ENCODE measurements around the gene INSIG1.

The INSIG1 gene

GRCh38 chr7:155285423-155285822, 12.3 kb upstream of the INSIG1 start:
- DNase-seq (ENCODE audit: low read depth in 3 of 3) = no peak

GRCh38 chr7:155285833-155286232, 11.8 kb upstream of the INSIG1 start:
- no peak for DNase-seq (ENCODE audit: low read depth in 3 of 3)

GRCh38 chr7:155286686-155287085, 11.0 kb upstream of the INSIG1 start:
- no peak for DNase-seq (ENCODE audit: low read depth in 3 of 3)

DNA sequence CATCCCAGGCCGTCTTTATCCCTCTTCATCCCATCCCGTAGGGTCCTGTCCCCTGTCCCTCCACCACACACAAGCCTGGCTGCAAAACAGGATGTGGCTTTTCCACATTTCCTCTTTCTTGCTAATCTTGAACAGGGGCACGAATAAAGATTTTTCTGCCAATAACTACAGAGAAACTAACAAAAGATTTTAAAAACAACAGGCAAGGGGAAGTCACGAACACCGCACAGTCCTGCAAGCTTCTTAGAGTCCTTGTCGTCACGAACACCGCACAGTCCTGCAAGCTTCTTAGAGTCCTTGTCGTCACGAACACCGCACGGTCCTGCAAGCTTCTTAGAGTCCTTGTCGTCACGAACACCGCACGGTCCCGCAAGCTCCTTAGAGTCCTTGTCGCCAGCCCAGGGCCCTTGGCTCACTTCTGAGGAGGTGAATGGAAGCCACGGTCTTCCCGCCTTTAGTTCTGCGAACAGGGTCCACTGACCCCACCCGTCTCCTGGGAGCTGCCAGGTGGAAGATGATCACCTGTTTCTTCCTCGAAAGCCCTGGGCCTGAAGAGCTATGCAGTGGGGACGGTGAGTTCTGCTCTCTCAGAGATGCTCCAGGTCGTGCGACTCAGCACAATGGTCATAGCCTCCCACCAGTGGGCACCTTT, 10.3 kb upstream of the INSIG1 start:
- no peak for DNase-seq (ENCODE audit: low read depth in 3 of 3)

- DNase-seq (ENCODE audit: low read depth in 3 of 3) = no peak
These were observed 9.6 kb upstream of the INSIG1 start for GRCh38 chr7:155288055-155288454.

DNA sequence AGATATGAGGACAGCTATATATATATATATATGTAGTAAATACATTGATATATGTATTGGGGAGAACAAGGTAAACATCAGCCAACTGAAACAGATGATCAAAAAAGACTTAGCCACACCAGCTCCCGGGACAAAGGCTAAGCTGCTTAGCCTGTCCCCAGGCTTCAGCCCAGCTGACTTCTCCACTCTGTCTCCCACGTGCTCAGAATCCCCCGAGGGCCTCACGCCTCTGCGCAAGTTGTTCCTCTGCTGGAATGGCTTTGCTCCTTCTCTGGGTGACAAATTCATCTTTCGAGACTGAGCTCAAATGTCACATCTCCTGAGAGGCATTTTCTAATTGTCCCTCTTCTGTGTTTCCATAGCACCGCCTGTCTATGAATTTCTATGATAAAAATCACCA, 8.6 kb upstream of the INSIG1 start:
- DNase-seq (ENCODE audit: low read depth in 3 of 3) = no peak

GRCh38 chr7:155289949-155290501, 7.7 kb upstream of the INSIG1 start:
- DNase-seq (ENCODE audit: low read depth in 3 of 3) = no peak

DNA sequence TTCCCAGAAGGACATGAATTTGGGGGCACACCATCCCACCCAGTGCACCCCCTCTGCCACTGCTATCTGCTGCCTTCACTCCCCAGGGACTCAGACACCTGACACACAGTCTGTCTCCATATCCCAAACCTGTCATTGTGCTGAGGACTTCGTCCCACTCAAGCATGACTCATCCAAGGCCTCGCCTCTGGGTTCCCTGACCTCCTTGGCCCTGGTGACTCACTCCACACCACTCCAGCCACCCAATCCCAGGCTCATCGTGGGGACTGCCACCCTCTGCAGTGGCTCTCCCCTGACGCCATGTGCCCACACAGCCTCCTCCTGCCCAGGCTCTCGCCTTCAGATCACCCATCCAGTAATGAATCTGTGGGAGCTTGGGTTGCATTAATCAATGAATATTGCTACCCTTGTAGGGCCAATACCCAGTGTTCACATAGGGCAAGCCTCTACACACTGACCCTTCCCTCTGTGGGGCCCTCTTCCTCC, 6.6 kb upstream of the INSIG1 start:
- peak in 1 of 3 experiments; percentile 14 for DNase-seq (ENCODE audit: low read depth in 3 of 3)

DNA sequence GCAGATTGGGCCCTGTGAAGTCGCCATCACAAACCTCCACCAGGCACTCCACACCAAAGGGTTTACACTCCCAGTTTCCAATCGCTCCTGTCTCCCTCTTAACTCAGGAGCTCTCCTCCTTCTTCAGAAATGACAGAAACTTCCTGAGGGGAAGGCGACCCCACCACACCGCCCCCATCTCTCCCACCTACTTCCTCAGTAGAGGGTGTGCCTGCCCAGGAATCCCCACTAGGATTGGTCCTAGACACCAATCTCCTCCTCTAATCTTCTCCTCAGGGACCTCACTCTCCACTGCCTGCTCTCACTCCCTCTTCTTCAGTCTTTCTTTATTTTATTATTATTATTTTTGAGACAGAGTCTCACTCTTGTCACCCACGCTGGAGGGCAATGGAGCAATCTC, 5.9 kb upstream of the INSIG1 start:
- no peak for DNase-seq (ENCODE audit: low read depth in 3 of 3)

DNA sequence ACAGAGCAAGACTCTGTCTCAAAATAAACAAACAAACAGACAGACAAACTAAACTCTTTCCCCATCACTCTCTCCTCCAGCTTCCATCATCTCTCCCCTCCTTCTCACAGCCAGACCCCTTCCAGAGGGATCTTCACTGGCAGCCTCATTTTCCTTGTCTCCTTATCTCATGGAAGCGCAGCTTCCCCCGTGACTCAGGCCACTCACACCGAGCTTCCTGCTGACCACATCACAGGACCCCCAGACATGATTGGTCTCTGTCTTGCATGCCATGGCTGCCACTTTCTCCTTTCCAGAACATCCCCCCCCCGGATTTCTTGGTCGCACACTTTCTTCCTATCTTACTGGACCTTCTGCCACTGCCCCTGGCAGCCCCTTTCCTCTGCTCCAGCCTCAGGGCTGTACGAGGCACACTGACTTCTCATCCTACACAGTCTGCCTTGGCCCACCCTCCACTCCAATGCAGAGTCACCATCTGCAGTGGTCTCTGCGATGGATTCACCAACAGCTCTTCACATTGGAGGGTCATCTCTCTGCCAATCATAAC, 4.9 kb upstream of the INSIG1 start:
- no peak for DNase-seq (ENCODE audit: low read depth in 3 of 3)

GRCh38 chr7:155293721-155294510, 3.8 kb upstream of the INSIG1 start:
- DNase-seq (ENCODE audit: low read depth in 3 of 3) = no peak

DNA sequence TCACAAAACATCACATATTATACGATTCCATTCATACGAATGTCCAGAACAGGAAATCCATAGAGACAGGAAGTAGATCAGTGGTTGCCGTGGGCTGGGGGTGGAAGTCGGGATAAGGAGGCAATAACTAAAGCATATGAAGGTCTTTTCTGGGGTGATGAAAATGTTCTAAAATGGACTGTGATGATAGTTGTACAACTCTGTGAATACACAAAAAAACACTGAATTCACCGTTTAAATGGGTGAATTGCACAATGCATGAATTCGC, 3.2 kb upstream of the INSIG1 start:
- no peak for DNase-seq (ENCODE audit: low read depth in 3 of 3)

GRCh38 chr7:155295511-155295910, 2.2 kb upstream of the INSIG1 start:
- DNase-seq (ENCODE audit: low read depth in 3 of 3) = no peak

DNA sequence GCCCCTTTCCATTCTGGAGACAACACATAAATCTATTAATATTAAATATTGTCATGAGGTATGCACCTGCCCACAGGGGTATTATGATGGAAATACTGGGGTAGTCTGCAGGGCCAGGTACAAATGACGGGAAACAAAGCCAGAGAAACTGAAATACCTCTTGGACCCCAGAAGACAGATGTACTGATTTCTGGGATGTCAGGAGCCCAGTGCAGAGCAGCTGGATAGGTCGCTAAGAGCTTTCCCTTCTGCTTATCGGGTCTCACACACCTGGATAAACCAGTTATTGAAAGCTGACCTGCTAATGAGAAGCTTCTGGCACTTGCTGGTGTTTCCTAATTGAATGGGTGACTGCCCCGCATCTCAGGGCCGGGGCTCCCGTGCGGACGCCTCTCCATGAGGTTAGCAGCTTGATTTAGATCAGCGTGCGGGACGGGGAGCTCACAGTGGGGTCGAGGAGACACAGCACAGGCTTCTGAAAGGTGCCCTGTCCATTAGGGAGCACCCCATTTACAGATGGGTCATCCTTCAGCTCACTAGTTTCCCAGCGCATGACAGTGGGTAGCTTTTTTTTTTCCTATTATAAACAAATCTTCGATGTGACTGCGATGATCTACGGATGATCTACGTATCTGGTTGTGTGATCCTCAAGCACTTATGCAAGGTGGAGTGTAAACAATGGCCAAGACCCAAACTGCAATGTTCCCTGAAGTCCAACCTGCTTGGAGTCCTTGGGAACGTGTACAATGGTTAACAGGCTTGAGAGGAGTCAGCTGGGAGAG, 1.5 kb upstream of the INSIG1 start:
- no peak for DNase-seq (ENCODE audit: low read depth in 3 of 3)

DNA sequence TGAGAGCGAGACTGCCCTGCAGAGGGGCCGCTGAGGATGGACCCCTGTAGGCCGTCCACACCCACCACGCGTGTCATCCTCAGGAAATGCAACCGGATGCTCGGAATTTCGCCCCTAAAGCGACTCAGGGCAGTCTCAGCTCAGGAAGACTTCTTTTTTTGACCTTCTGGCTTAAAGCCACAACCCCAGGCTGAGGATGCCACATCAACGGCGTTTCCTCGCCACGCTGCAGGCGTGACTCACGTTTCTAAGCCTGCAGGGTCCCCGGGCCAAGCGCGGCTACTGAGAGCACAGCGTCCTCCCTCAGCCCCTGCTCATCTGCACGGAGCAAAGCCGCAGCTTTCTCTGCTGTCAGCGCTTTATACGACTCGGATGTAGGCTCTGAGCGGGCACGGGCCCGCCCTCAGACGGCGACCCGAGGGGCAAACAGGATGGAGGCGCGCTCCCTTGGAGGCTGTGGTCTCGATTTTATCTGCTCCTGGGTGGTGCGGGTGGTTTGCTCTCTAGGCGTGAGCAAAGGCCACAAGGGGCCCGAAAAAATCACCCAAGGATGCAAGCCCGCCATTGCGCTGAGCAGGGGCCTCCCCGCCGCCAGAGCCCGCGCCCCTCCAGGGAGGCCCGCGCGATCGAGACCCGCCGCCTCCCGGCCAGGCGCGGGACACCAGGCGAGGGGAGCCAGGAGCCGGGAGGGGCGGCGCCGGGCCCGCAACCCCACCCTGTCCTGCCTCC, 726 bp upstream of the INSIG1 start:
- DNase-seq (ENCODE audit: low read depth in 3 of 3) = peak; percentile 60 to 79 (median 65)

GRCh38 chr7:155298288-155298833, 683 bp downstream of the INSIG1 start:
- peak in 1 of 3 experiments; percentile 8 for DNase-seq (ENCODE audit: low read depth in 3 of 3)

DNA sequence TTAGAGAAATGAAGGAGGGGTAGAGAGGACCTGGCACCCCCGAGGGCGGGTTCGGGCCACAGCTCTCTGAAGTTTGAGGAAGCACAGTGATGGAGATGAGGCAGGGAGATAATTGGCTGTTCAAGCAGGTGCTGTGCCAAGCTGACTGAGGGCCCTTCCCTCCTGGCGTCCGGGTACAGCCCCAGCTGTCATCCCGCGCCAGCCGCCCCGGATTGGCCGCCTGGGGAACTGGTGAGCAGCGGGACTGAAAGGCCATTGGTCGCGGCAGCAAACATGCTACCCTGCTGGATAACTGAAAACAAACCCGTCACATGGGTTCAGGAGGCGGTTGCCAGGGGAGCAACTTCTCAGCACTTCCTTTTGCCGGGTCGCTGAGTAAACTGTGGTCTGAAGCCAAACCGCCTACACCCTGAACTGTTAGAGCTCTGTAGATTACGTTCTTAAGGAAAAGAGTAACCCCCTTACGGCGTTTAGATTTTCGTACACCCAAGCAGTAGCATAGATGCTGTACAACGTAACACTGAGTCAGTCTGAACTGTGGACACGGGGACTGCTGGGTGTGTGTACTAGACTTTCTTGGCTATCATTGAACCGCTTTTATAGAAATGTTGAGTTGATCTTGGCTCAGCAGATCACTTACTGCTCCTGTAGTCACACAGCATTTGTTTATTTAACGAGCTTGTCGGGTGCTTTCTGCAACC, 1.3 kb downstream of the INSIG1 start:
- peak; percentile 87 to 95 (median 89) for DNase-seq (ENCODE audit: low read depth in 3 of 3)

- DNase-seq (ENCODE audit: low read depth in 3 of 3) = peak in 1 of 3 experiments; percentile 7
These were observed 2.0 kb downstream of the INSIG1 start for GRCh38 chr7:155299535-155300202.

DNA sequence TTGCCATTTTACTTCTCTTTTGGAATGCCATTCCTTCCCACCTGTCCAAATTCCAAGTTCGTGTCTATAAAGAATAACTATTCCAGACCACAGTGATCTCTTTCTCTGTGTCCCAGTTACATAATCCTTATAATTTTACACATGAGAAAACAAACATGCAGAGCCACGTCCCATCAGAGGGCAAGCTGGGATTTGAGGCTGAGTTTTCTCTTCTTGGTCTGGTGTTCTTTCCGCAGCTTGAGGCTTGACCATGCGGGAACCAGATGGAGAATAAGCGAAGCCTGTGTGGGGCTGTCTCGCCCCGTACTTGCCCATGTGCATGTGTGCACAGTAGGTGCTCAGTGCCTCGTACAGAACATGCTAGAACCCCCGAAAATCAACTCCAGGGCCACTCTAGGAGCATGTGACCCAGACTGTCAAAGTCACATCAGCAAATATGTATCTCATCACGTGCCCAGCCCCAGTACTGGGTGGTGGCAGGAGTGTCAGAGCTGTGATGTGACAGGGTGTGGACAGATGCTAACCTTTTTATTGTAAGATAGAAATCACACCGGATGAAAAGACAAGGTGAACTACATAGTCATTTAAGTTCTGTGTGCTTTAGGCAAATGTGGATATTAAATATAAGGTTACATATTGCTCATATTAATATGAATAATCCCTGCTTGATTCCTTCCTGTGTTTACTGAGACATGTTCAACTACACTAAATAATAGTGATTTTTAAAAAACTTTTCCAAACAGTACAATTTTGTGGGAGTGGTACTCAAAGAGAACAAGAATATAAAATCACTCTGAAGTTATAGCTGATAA, 3.2 kb downstream of the INSIG1 start:
- no peak for DNase-seq (ENCODE audit: low read depth in 3 of 3)
